Adrenal gland (tissue), 5 donors: Measurements from ENCODE around the gene MNAT1.

Experiments used
- CTCF ChIP-seq, 6 experiments: fragments of 450-650 bp in 4 of 6; fragments of 200-600 bp in 2 of 6; sonication (generic) in 1 of 6; IDR thresholded peaks; 1 replicate in 5 of 6; 2 replicates in 1 of 6; pipeline versions ENCODE4 v1.5.1 to v1.8.0; 2016 to 2021; ENCODE audit warnings: antibody characterized with exemption in 6 of 6, mild to moderate bottlenecking in 2 of 6, moderate library complexity in 1 of 6
- POLR2A ChIP-seq, 2 donors: fragments of 450-650 bp; IDR thresholded peaks; one replicate each; pipeline ENCODE4 v1.6.1; 2017; ENCODE audit warnings: antibody characterized with exemption in 2 of 2, mild to moderate bottlenecking in 2 of 2, moderate library complexity in 1 of 2
- donor health status: DM: no; HTN: no; CAD: no.

DNA sequence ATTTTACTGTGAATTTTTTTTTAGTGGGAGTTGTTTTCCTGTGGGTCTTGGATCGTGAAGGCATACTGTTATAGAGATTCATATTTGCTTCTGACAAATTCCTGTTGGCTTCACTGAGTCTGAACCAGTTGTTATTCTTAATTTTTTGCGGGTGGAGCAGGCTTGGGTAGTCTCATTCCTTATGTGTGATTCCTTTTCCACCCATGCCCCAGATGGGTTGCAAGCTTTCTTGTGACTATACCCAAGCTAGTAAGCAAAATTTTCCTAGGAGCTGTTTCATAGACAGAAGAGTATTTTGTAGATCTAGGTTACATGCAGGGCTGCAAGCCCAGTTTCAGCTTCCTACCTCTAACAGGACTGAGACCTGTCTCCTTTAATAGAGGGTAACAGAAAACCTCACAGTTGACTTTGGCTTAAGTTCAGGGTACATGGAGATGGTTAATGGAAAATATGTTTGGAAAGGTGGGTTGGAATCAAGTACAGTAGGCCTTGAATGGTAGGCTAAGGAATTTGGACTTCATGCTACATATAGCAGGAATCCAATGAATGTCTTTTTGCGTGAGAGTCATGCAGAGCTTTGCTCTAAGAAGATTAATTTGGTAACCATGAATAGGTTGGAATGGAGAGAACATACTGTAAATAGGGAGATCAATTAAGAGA is 217.3 kb downstream of the MNAT1 start:
- TF ChIP-seq CTCF (IDR thresholded peaks at IDR 0.05) (no peak), POLR2A (IDR thresholded peaks at IDR 0.05) (no peak)
